GM19238 (cell line): ENCODE measurements around the gene DPPA4.

Source experiments
- DNase-seq: peaks from one replicate; pipeline ENCODE4 v3.0.0; 2011; ENCODE audit warnings: low spot score; ENCODE audit not compliant: insufficient read length

Gene DPPA4

GRCh38 chr3:109339197-109339596 lies 1.9 kb upstream of the DPPA4 start:
- no peak for DNase-seq

- DNase-seq, result no peak
Measured at GRCh38 chr3:109338322-109338721, 976 bp upstream of the DPPA4 start.

DNA sequence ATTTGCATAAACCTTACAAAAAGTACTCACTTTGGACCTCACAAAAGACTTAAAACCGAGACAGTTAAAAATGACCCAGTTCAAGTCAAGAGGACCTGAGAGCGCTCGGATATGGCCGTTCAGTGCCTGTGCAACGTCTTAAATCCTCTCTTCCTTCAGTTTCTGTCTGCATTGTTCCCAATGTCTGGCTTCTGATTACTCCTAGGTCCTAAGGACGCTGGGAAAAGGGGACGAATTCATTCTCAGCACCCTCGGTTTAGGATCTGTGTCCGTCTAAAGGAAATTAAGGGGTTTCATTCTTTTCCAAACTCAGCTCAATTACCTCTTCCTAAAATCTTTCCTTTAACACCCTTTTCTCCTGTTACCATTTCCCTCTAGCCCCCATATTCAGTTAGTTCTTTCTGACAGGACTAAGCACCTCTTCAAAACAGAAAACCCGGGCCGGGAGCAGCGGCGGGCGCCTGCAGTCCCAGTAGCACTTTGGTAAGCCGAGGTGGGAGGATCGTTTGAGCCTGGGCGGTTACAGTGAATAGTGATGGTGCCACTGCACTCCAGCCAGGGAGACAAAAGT lies 970 bp downstream of the DPPA4 start:
- no peak for DNase-seq

DNA sequence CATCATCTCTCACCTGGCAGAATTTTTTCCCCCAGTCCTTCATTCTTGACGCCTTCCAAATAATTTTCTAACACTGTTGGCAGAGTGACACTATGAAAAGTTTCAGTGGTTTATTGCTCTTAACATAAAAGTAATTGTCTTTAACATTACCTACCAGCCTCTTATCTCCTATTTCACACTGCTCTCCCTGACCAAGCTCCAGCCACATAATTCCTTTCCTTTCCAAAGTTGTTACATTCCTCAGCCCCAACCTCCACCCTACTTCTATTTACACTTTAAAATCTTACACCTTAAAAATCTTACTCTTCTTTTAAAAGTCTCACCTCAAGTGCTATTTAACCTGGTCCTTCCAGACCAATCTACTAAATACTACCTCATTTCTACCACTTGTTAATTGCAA lies 2.8 kb downstream of the DPPA4 start:
- no peak for DNase-seq

- no peak for DNase-seq
Measured at GRCh38 chr3:109331692-109332091, 5.7 kb downstream of the DPPA4 start.

DNA sequence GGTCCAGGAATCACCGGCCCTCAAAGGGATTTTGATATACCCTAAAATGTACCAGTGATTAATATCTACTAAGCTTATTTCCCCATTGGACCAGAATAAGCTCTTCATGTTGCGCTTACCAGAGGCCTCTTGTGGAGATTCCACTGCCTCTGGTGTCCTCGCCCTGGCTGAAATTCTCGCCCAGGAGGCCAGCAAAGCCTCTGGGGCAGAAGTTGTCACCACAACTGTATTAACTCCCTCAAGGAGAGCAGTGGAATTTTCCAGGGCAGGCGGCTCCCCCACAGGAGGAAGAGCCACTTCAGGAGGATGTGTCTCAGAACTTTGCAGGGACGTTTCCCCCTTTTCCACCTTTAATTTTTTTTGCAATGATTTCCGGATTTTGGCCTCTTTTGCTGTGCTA lies 6.9 kb downstream of the DPPA4 start:
- no peak for DNase-seq

DNA sequence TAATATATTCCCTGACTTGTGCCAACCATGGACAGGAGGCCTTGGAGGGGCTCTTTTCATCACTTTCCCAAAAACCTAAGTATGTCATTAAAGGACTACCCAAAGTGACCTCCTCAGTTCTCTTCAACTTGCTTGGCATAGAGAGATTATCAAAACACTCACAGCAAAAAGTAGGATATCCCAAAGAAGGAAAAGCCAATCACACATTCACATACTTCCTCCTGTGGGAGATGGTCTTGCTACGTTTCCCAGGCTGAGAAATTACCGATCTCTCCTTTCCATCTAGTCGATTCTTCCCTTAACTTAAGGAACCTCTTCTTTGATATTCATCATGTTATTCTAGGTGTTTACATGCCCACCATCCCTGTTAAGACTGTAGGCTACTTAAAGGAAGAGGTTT lies 9.1 kb downstream of the DPPA4 start:
- DNase-seq, result no peak

DNA sequence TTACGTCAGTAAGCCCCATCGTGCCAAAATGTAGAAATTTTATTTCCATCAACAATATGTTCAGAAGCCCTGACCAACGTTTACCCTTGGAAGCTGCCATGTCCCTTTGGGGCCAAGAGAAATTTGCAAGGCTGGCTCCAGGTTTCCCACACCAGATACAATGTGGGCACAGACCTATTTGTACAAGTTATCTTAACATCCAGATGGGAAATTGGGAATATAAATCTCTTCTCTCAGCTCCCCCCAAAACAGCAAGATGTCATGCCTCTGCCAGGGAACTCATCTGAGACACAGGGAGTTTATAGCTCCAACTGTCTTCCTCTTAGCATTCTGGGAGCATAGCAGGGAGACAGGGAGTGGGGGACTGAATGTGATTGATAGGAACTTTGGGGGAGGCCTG lies 11.7 kb downstream of the DPPA4 start:
- no peak for DNase-seq

GRCh38 chr3:109325109-109325508 lies 12.2 kb downstream of the DPPA4 start:
- no peak for DNase-seq

GRCh38 chr3:109316162-109316730 lies 21.1 kb downstream of the DPPA4 start, which contains the start of gene DPPA2:
TSS of gene DPPA2 (minus strand) at chr3:109316517. CDS start at chr3:109314542, 1,975 bp downstream.
- DNase-seq, result no peak

DNA sequence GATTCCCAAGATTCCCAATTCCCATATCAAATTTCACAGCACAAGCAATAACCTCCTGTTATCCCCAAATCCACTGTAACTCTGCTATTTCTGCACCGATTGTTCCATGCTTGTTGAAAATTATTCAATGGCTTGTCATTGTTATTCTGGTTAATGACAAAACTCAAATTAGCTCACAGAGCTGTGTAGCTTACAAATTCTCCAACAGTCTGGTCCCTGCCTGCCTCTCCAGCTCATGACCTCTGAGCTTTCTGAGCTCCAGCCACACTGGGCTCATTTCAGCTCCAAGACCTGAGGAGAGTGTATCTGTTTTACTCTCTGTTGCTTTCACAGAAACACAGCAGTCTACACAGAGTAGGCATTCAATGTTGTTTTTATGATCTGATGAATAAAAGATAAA lies 24.3 kb downstream of the DPPA4 start:
- no peak for DNase-seq

DNA sequence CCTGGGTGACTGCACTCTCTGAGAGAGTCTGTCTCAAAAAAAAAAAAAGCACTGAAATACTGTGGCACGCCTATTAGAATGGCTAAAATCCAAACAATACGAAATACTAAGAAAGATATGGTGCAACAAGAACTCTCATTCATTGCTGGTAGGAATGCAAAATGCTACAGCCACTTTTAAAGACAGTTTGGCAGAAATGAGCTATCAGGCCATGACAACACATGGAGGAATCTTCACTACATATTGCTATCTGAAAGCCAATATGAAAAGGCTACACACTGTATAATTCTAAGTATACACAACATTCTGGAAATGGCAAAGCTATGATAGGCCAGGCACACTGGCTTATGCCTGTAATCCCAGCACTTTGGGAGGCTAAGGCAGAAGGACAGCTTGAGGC lies 39.9 kb downstream of the DPPA4 start:
- no peak for DNase-seq

DNA sequence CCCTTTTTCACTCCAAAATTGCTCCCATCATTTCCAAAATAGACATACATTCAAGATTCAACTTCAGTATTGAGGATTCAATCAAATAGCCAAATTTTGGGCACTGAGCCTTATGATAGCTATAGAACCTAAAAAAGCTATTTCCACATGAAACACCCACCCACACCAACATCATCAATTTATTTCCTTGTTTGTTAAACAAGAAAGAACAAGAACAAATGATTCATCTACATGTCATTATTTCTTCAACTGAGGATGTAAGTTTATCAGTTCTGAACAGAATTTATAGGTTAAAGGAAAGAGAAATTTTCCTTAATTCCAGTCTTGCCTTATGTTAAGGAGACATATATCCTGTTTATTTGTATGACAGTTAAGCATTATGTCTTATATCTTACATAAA lies 53.3 kb downstream of the DPPA4 start:
- no peak for DNase-seq

- no peak for DNase-seq
Measured at GRCh38 chr3:109278546-109278945, 58.8 kb downstream of the DPPA4 start.

GRCh38 chr3:109278141-109278540 lies 59.2 kb downstream of the DPPA4 start:
- DNase-seq, result no peak
